ENCODE measurements around the gene PTPRG. TPM values are rescaled to one million over a fixed set of nuclear protein-coding genes. Genes with fewer than 3 reads are reported as not detected.
A peak's percentile ranks its signal among the peaks of the same experiment; 100 is the strongest.

PTPRG gene
- total RNA-seq, 1 experiment from 2014 or later = 0.73 TPM

DNA sequence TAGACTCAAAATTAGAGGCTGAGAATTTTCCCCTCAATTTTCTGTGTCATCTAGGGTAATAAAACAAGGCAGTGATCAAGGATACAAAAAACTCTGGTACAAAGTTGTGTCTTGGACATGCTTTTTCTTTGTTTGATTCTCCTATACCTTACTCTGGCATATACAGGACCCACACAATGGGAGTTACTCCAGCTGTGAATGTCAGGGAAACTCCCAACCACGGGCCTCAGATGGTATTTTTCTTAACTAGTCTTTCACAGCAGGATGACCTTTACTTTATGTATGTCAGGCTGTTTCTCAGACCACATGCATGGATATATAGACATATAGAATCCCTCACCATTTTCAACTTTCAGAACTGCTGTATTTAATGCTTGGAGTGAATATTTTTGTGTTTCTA is 770.6 kb downstream of the PTPRG start:
- no peak overlapping the region for H3K4me3 ChIP-seq (ENCODE audit: low read length)
- H3K4me1 ChIP-seq (ENCODE audit: insufficient read depth, low read length) = no peaks in the 10 kb centered on the region
- H3K9me3 ChIP-seq (ENCODE audit: low read length) = no peaks in the 10 kb centered on the region
- ChIA-PET CTCF (no interaction called here), POLR2A (ENCODE audit: unreplicated experiment) (no interaction called here)
- BruUV-seq (replicated peaks) = no TSS peak
- no peaks in the 10 kb centered on the region for H3K27me3 ChIP-seq (ENCODE audit: low read length)
- no peak overlapping the region for H3K27ac ChIP-seq (ENCODE audit: low read length)
- no peaks in the 10 kb centered on the region for H3K79me2 ChIP-seq (ENCODE audit: low read length)
- no peak overlapping the region for H3K9ac ChIP-seq (ENCODE audit: low read length)
- no peaks in the 10 kb centered on the region for H3K9me2 ChIP-seq (replicated peaks; ENCODE audit: low read length)
- H2AFZ ChIP-seq (ENCODE audit: low read length) = no peak overlapping the region
- H4K20me1 ChIP-seq (ENCODE audit: low read length) = no peaks in the 10 kb centered on the region
- H3K36me3 ChIP-seq (ENCODE audit: low read depth, low read length) = no peaks in the 10 kb centered on the region
- H3F3A ChIP-seq (ENCODE audit: low read length, unreplicated experiment) = no peaks in the 10 kb centered on the region
- ATAC-seq = no peak
- DNase-seq = no peak
- TF ChIP-seq EZH2 (IDR thresholded peaks at IDR 0.05; ENCODE audit: low read length, unreplicated experiment) (no peak), EZH2phosphoT487 (IDR thresholded peaks at IDR 0.05; ENCODE audit: borderline replicate concordance, low read length) (no peak), CTCF (conservative IDR thresholded peaks at IDR 0.05; ENCODE audit: low read depth, low read length) (no peak)
- intact Hi-C loops (cut with micrococcal nuclease) = loop anchor here (1.0 kb wide), 1 partner anchor 227 kb away; no protein-coding TSS in a partner anchor
- H3K4me2 ChIP-seq (ENCODE audit: low read length) = no peak overlapping the region

DNA sequence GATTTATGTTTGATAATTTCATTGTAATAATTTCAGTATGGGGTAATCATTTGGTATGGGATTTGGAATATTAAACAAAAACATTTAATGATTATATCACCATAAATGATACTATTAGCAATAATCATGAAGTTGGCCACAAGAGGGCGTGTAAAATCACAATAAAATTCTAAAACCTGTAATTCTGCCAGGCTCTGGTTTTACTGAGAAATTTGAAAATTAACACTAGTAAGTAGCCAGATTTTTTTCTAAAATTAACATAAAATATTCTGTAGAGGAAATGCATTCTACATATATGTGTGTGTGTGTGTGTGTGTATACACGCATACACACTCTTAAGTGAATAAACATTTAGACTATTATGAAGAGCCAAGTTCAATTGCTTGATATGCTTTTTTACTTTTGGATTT is 771.5 kb downstream of the PTPRG start:
- intact Hi-C loops (cut with micrococcal nuclease) = loop anchor here (1.0 kb wide), 1 partner anchor 226 kb away; no protein-coding TSS in a partner anchor
- H3K36me3 ChIP-seq (ENCODE audit: low read depth, low read length) = no peaks in the 10 kb centered on the region
- ATAC-seq (no peak), DNase-seq (peak; percentile 47)
- H3K27me3 ChIP-seq (ENCODE audit: low read length) = no peaks in the 10 kb centered on the region
- no peaks in the 10 kb centered on the region for H3K9me2 ChIP-seq (replicated peaks; ENCODE audit: low read length)
- no TSS peak for BruUV-seq (replicated peaks)
- H3K79me2 ChIP-seq (ENCODE audit: low read length) = no peaks in the 10 kb centered on the region
- H3K27ac ChIP-seq (ENCODE audit: low read length) = no peak overlapping the region
- ChIA-PET CTCF (no interaction called here), POLR2A (ENCODE audit: unreplicated experiment) (no interaction called here)
- no peaks in the 10 kb centered on the region for H3F3A ChIP-seq (ENCODE audit: low read length, unreplicated experiment)
- no peaks in the 10 kb centered on the region for H3K4me1 ChIP-seq (ENCODE audit: insufficient read depth, low read length)
- no peaks in the 10 kb centered on the region for H3K9me3 ChIP-seq (ENCODE audit: low read length)
- H4K20me1 ChIP-seq (ENCODE audit: low read length) = no peaks in the 10 kb centered on the region
- H3K4me2 ChIP-seq (ENCODE audit: low read length) = no peak overlapping the region
- H3K9ac ChIP-seq (ENCODE audit: low read length) = no peak overlapping the region
- no peak overlapping the region for H3K4me3 ChIP-seq (ENCODE audit: low read length)
- no peak overlapping the region for H2AFZ ChIP-seq (ENCODE audit: low read length)
- no peak for TF ChIP-seq EZH2phosphoT487 (IDR thresholded peaks at IDR 0.05; ENCODE audit: borderline replicate concordance, low read length)
- TF ChIP-seq EZH2 (IDR thresholded peaks at IDR 0.05; ENCODE audit: low read length, unreplicated experiment) = no peak
- peak; percentile 73 for TF ChIP-seq CTCF (conservative IDR thresholded peaks at IDR 0.05; ENCODE audit: low read depth, low read length)

- POLR2A ChIA-PET (ENCODE audit: unreplicated experiment) = no interaction called here
- no peaks in the 10 kb centered on the region for H3F3A ChIP-seq (ENCODE audit: low read length, unreplicated experiment)
- no peaks in the 10 kb centered on the region for H3K9me3 ChIP-seq (ENCODE audit: low read length)
- H3K27ac ChIP-seq (ENCODE audit: low read length) = no peak overlapping the region
- H3K4me1 ChIP-seq (ENCODE audit: insufficient read depth, low read length) = no peaks in the 10 kb centered on the region
- no peaks in the 10 kb centered on the region for H3K79me2 ChIP-seq (ENCODE audit: low read length)
- intact Hi-C loops (cut with micrococcal nuclease) = no loop called here
- no peak overlapping the region for H3K9ac ChIP-seq (ENCODE audit: low read length)
- H4K20me1 ChIP-seq (ENCODE audit: low read length) = no peaks in the 10 kb centered on the region
- DNase-seq (no peak), ATAC-seq (no peak)
- TF ChIP-seq EZH2phosphoT487 (IDR thresholded peaks at IDR 0.05; ENCODE audit: borderline replicate concordance, low read length) = no peak
- no peaks in the 10 kb centered on the region for H3K9me2 ChIP-seq (replicated peaks; ENCODE audit: low read length)
- H3K27me3 ChIP-seq (ENCODE audit: low read length) = no peaks in the 10 kb centered on the region
- H2AFZ ChIP-seq (ENCODE audit: low read length) = no peak overlapping the region
- CTCF ChIA-PET = interaction anchor here (0.5 to 0.6 kb wide), 2 partner anchors 34 to 1631 kb away, joined by 3 to 6 read pairs; no protein-coding TSS in a partner anchor
- H3K4me3 ChIP-seq (ENCODE audit: low read length) = no peak overlapping the region
- no TSS peak for BruUV-seq (replicated peaks)
- H3K36me3 ChIP-seq (ENCODE audit: low read depth, low read length) = no peaks in the 10 kb centered on the region
- no peak overlapping the region for H3K4me2 ChIP-seq (ENCODE audit: low read length)
These were observed 773.8 kb downstream of the PTPRG start for GRCh38 chr3:62335196-62335595.

Data from PC-3 (cell line).